ENCODE results near the gene FGF12. TPM values are rescaled to one million over a fixed set of nuclear protein-coding genes. Genes with fewer than 3 reads are reported as not detected.

The FGF12 gene
- total RNA-seq, 3 donors from 2014 or later, result 0.18 TPM; not detected in 2

GRCh38 chr3:192260116-192261010, 467.0 kb downstream of the FGF12 start:
- H3K9me3 Mint-ChIP-seq, result no peaks in the 10 kb centered on the region
- ATAC-seq, result no peak
- no peaks in the 10 kb centered on the region for H3K36me3 Mint-ChIP-seq (ENCODE audit: insufficient read depth)
- no peak for DNase-seq
- no peaks in the 10 kb centered on the region for H3K4me1 Mint-ChIP-seq (ENCODE audit: low read depth)
- no peaks in the 10 kb centered on the region for H3K27me3 Mint-ChIP-seq (ENCODE audit: low read depth)
- H3K4me3 Mint-ChIP-seq, result no peak overlapping the region

GRCh38 chr3:192259661-192260060, 467.7 kb downstream of the FGF12 start:
- Mint-ChIP-seq H3K4me3 (no peak overlapping the region), H3K27me3 (ENCODE audit: low read depth) (no peaks in the 10 kb centered on the region), H3K36me3 (ENCODE audit: insufficient read depth) (no peaks in the 10 kb centered on the region), H3K4me1 (ENCODE audit: low read depth) (no peaks in the 10 kb centered on the region), H3K9me3 (no peaks in the 10 kb centered on the region)
- no peak for DNase-seq
- no peak for ATAC-seq

GRCh38 chr3:192258721-192259120, 468.6 kb downstream of the FGF12 start:
- ATAC-seq (no peak), DNase-seq (no peak)
- Mint-ChIP-seq H3K4me1 (ENCODE audit: low read depth) (no peaks in the 10 kb centered on the region), H3K9me3 (no peaks in the 10 kb centered on the region), H3K27me3 (ENCODE audit: low read depth) (no peaks in the 10 kb centered on the region), H3K36me3 (ENCODE audit: insufficient read depth) (no peaks in the 10 kb centered on the region), H3K4me3 (no peak overlapping the region)

- Mint-ChIP-seq H3K4me1 (ENCODE audit: low read depth) (no peaks in the 10 kb centered on the region), H3K4me3 (no peak overlapping the region), H3K9me3 (peaks cover 6% of the 10 kb centered on the region), H3K27me3 (ENCODE audit: low read depth) (no peaks in the 10 kb centered on the region), H3K36me3 (ENCODE audit: insufficient read depth) (no peaks in the 10 kb centered on the region)
- DNase-seq (no peak), ATAC-seq (no peak)
These were observed 471.5 kb downstream of the FGF12 start for GRCh38 chr3:192255839-192256238.

- Mint-ChIP-seq H3K36me3 (ENCODE audit: insufficient read depth) (no peaks in the 10 kb centered on the region), H3K4me1 (ENCODE audit: low read depth) (no peaks in the 10 kb centered on the region), H3K9me3 (peaks cover 6% of the 10 kb centered on the region), H3K27me3 (ENCODE audit: low read depth) (no peaks in the 10 kb centered on the region), H3K4me3 (no peak overlapping the region)
- ATAC-seq (no peak), DNase-seq (no peak)
These were observed 474.0 kb downstream of the FGF12 start for GRCh38 chr3:192253138-192253887.

- Mint-ChIP-seq H3K9me3 (peaks cover 6% of the 10 kb centered on the region), H3K4me1 (ENCODE audit: low read depth) (no peaks in the 10 kb centered on the region), H3K36me3 (ENCODE audit: insufficient read depth) (no peaks in the 10 kb centered on the region), H3K4me3 (no peak overlapping the region), H3K27me3 (ENCODE audit: low read depth) (no peaks in the 10 kb centered on the region)
- no peak for ATAC-seq
- DNase-seq, result no peak
These were observed 477.8 kb downstream of the FGF12 start for GRCh38 chr3:192249516-192249915.

- Mint-ChIP-seq H3K4me1 (ENCODE audit: low read depth) (no peaks in the 10 kb centered on the region), H3K4me3 (no peak overlapping the region), H3K9me3 (no peaks in the 10 kb centered on the region), H3K27me3 (ENCODE audit: low read depth) (no peaks in the 10 kb centered on the region), H3K36me3 (ENCODE audit: insufficient read depth) (no peaks in the 10 kb centered on the region)
- ATAC-seq (no peak), DNase-seq (no peak)
These were observed 480.3 kb downstream of the FGF12 start for GRCh38 chr3:192246847-192247559.

GRCh38 chr3:192244591-192244990, 482.8 kb downstream of the FGF12 start:
- Mint-ChIP-seq H3K9me3 (no peaks in the 10 kb centered on the region), H3K36me3 (ENCODE audit: insufficient read depth) (no peaks in the 10 kb centered on the region), H3K27me3 (ENCODE audit: low read depth) (no peaks in the 10 kb centered on the region), H3K4me3 (no peak overlapping the region), H3K4me1 (ENCODE audit: low read depth) (no peaks in the 10 kb centered on the region)
- DNase-seq (no peak), ATAC-seq (no peak)

- H3K36me3 Mint-ChIP-seq (ENCODE audit: insufficient read depth), result no peaks in the 10 kb centered on the region
- ATAC-seq (no peak), DNase-seq (no peak)
- no peaks in the 10 kb centered on the region for H3K27me3 Mint-ChIP-seq (ENCODE audit: low read depth)
- peaks cover 2% of the 10 kb centered on the region for H3K9me3 Mint-ChIP-seq
- no peaks in the 10 kb centered on the region for H3K4me1 Mint-ChIP-seq (ENCODE audit: low read depth)
- no peak overlapping the region for H3K4me3 Mint-ChIP-seq
These were observed 487.4 kb downstream of the FGF12 start for GRCh38 chr3:192239956-192240355.

GRCh38 chr3:192237992-192238608, 489.2 kb downstream of the FGF12 start:
- Mint-ChIP-seq H3K4me1 (ENCODE audit: low read depth) (no peaks in the 10 kb centered on the region), H3K36me3 (ENCODE audit: insufficient read depth) (no peaks in the 10 kb centered on the region), H3K4me3 (no peak overlapping the region), H3K27me3 (ENCODE audit: low read depth) (no peaks in the 10 kb centered on the region), H3K9me3 (peaks cover 6% of the 10 kb centered on the region)
- DNase-seq, result no peak
- ATAC-seq, result no peak

- Mint-ChIP-seq H3K27me3 (ENCODE audit: low read depth) (no peaks in the 10 kb centered on the region), H3K4me1 (ENCODE audit: low read depth) (no peaks in the 10 kb centered on the region)
- DNase-seq, result no peak
These were observed 497.5 kb downstream of the FGF12 start for GRCh38 chr3:192229866-192230265.

GRCh38 chr3:192224634-192225155, 502.6 kb downstream of the FGF12 start:
- Mint-ChIP-seq H3K9me3 (peaks cover 7% of the 10 kb centered on the region), H3K4me3 (no peak overlapping the region), H3K4me1 (ENCODE audit: low read depth) (no peaks in the 10 kb centered on the region), H3K27me3 (ENCODE audit: low read depth) (no peaks in the 10 kb centered on the region), H3K36me3 (ENCODE audit: insufficient read depth) (no peaks in the 10 kb centered on the region)
- ATAC-seq (no peak), DNase-seq (no peak)

More at GRCh38 chr3:192229866-192230265, 497.5 kb downstream of the FGF12 start:
- Mint-ChIP-seq H3K4me3 (no peak overlapping the region), H3K9me3 (peaks cover 11% of the 10 kb centered on the region), H3K36me3 (ENCODE audit: insufficient read depth) (no peaks in the 10 kb centered on the region)
- no peak for ATAC-seq

GRCh38 chr3:192223815-192224214, 503.5 kb downstream of the FGF12 start:
- Mint-ChIP-seq H3K4me1 (ENCODE audit: low read depth) (no peaks in the 10 kb centered on the region), H3K9me3 (peaks cover 7% of the 10 kb centered on the region), H3K36me3 (ENCODE audit: insufficient read depth) (no peaks in the 10 kb centered on the region), H3K4me3 (no peak overlapping the region), H3K27me3 (ENCODE audit: low read depth) (no peaks in the 10 kb centered on the region)
- DNase-seq (no peak), ATAC-seq (no peak)

GRCh38 chr3:192220915-192221314, 506.4 kb downstream of the FGF12 start:
- peaks cover 7% of the 10 kb centered on the region for H3K9me3 Mint-ChIP-seq

More at GRCh38 chr3:192220915-192221314, 506.4 kb downstream of the FGF12 start:
- H3K36me3 Mint-ChIP-seq (ENCODE audit: insufficient read depth), result no peaks in the 10 kb centered on the region
- H3K4me3 Mint-ChIP-seq, result no peak overlapping the region
- ATAC-seq (no peak), DNase-seq (no peak)
- H3K4me1 Mint-ChIP-seq (ENCODE audit: low read depth), result no peaks in the 10 kb centered on the region
- H3K27me3 Mint-ChIP-seq (ENCODE audit: low read depth), result no peaks in the 10 kb centered on the region

All from activated T-cell treated with anti-CD3 and anti-CD28 coated beads, Interleukin-2, amount 50 U/mL, for 4 hours (primary cell).